ENCODE measurements around the gene STK39.

Gene STK39

DNA sequence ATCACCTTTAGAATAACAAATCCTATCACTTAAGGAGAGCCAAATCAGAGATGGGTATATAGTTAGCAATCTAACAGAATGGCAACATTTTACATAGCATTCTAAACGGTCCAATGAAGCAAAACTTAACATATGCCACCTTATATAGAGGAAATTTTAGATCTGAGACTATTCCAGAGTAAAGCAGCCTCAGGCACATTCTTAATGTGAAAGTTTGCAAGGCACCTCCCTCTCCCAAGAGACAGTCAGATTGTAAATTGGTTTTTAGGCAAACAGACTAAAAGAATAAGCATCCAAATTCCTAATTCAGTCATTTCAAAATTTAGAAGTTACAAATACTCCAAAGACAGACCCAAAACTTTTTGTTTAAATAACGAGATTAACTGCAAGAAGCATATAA, 292.9 kb downstream of the STK39 start:
- Histone ChIP-seq H3K27me3 (no peaks in the 10 kb centered on the region), H3K9me3 (no peaks in the 10 kb centered on the region), H3K4me3 (ENCODE audit: low read depth in 1 of 2, low read length in 1 of 2) (no peak overlapping the region), H3K36me3 (no peaks in the 10 kb centered on the region), H3K4me1 (ENCODE audit: control insufficient read depth in 1 of 2, insufficient read depth in 1 of 2, low read depth in 1 of 2, low read length in 1 of 2) (no peaks in the 10 kb centered on the region), H3K27ac (no peak overlapping the region)
- TF ChIP-seq, protein P1, sequence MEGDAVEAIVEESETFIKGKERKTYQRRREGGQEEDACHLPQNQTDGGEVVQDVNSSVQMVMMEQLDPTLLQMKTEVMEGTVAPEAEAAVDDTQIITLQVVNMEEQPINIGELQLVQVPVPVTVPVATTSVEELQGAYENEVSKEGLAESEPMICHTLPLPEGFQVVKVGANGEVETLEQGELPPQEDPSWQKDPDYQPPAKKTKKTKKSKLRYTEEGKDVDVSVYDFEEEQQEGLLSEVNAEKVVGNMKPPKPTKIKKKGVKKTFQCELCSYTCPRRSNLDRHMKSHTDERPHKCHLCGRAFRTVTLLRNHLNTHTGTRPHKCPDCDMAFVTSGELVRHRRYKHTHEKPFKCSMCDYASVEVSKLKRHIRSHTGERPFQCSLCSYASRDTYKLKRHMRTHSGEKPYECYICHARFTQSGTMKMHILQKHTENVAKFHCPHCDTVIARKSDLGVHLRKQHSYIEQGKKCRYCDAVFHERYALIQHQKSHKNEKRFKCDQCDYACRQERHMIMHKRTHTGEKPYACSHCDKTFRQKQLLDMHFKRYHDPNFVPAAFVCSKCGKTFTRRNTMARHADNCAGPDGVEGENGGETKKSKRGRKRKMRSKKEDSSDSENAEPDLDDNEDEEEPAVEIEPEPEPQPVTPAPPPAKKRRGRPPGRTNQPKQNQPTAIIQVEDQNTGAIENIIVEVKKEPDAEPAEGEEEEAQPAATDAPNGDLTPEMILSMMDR (IDR thresholded peaks at IDR 0.05), result no peak

DNA sequence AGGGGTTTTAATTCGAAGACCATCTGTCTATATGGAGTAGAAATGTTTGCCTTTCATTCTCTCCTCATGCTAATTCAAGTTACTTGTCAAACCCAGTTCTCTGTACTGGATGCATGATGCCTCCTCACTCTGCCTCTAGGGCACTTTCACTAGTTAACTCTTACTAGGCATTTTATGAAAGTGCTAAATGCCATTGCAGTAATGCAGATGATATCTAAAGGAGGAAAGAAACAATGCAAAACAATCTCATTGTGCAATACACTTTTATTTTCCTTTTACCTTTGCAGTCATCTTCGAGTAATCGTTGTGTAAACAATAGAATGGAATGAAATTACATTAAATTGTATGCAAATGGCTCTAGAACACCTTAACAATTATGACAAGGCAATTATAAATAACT, 293.6 kb downstream of the STK39 start:
- H3K4me3 ChIP-seq (ENCODE audit: low read depth in 1 of 2, low read length in 1 of 2), result no peak overlapping the region
- no peaks in the 10 kb centered on the region for H3K9me3 ChIP-seq
- H3K27me3 ChIP-seq, result no peaks in the 10 kb centered on the region
- TF ChIP-seq, protein P1 (IDR thresholded peaks at IDR 0.05), result no peak
- H3K4me1 ChIP-seq (ENCODE audit: control insufficient read depth in 1 of 2, insufficient read depth in 1 of 2, low read depth in 1 of 2, low read length in 1 of 2), result no peaks in the 10 kb centered on the region
- H3K27ac ChIP-seq, result no peak overlapping the region
- H3K36me3 ChIP-seq, result no peaks in the 10 kb centered on the region

DNA sequence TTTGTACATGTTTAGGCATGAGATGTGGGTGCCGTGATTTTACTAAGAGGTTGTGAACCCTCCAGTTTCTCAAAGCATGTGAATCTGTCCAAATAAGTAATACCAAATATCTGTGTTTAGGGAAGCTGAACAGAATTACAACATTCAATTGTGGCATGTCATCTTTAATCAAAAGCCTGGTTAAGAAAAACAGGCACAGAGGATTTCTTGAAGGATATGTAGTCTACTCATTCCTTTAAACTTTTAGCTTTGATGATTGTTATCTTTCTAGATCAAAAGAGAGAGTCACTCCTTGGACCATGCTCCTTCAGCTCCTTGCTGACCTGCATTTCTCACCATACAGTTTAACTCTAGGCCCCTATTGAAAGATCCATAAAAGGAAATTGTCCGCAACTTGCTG, 296.8 kb downstream of the STK39 start:
- Histone ChIP-seq H3K27me3 (no peaks in the 10 kb centered on the region), H3K4me1 (ENCODE audit: control insufficient read depth in 1 of 2, insufficient read depth in 1 of 2, low read depth in 1 of 2, low read length in 1 of 2) (no peaks in the 10 kb centered on the region), H3K9me3 (no peaks in the 10 kb centered on the region), H3K4me3 (ENCODE audit: low read depth in 1 of 2, low read length in 1 of 2) (no peak overlapping the region), H3K36me3 (no peaks in the 10 kb centered on the region), H3K27ac (no peak overlapping the region)
- TF ChIP-seq, protein P1 (IDR thresholded peaks at IDR 0.05), result no peak

DNA sequence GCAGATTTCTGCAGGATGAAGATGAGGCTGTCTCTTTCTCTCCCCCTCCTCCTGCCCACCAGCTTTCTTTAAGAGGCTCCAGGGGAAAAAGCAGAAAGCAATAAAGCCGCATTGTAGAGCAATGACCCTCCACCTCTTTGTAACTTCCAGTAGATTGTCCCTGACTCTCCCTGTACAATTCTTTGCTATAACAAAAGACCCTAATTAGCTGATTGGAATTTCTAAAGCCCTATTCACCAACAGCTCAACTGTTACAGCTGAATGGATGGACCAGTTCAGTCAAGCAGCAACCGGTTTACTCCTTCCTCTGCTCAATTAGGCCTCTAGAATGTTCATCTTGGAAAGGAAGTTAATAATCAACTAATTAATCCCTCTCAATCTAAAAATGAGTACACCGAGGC, 301.0 kb downstream of the STK39 start:
- no peaks in the 10 kb centered on the region for H3K36me3 ChIP-seq
- H3K27ac ChIP-seq, result no peak overlapping the region
- TF ChIP-seq, protein P1 (IDR thresholded peaks at IDR 0.05), result no peak
- no peaks in the 10 kb centered on the region for H3K4me1 ChIP-seq (ENCODE audit: control insufficient read depth in 1 of 2, insufficient read depth in 1 of 2, low read depth in 1 of 2, low read length in 1 of 2)
- no peaks in the 10 kb centered on the region for H3K9me3 ChIP-seq
- peaks cover 17% of the 10 kb centered on the region for H3K27me3 ChIP-seq
- no peak overlapping the region for H3K4me3 ChIP-seq (ENCODE audit: low read depth in 1 of 2, low read length in 1 of 2)

DNA sequence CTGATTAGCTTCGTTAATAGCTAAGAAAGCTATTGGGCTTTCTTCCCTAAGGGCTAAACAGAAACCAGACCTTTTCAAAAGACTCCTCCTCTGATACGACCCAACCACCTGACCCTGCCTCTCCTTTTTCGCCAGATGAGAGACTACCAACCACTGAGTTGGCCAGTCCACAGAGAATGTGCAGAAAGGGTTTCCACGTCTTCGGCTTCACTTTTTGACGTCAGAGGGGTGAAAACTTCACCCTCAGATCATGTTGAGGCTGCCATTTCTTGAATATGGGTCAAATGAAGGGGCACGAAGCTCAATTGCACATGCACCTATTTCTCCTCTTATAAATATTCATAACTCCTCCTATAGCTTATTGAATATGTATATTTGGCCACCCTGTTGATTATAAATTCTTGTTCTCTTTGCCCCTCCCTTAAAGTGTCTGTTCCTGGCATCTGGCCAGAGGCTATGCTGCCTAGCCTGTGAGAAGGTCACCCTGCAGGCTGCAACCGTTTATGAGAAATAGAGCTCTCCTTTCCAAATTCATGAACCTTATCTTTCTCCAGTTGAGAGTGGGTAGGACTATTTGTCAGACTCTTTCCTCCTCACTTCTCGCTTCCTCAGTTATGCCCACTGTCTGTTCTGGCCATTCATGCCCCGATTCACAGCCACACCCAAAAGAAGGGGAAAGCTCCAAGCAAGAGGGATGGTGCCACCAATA, 301.6 kb downstream of the STK39 start:
- no peaks in the 10 kb centered on the region for H3K36me3 ChIP-seq
- TF ChIP-seq, protein P1 (IDR thresholded peaks at IDR 0.05), result no peak
- H3K4me3 ChIP-seq (ENCODE audit: low read depth in 1 of 2, low read length in 1 of 2), result no peak overlapping the region
- H3K4me1 ChIP-seq (ENCODE audit: control insufficient read depth in 1 of 2, insufficient read depth in 1 of 2, low read depth in 1 of 2, low read length in 1 of 2), result no peaks in the 10 kb centered on the region
- no peaks in the 10 kb centered on the region for H3K9me3 ChIP-seq
- H3K27me3 ChIP-seq, result peaks cover 17% of the 10 kb centered on the region
- H3K27ac ChIP-seq, result no peak overlapping the region

Data from neutrophil (primary cell).